Activated CD4-positive, CD25-positive, alpha-beta regulatory T cell treated with anti-CD3 and anti-CD28 coated beads, Interleukin-2, amount 50 U/mL, for 16 hours (primary cell): ENCODE data around the gene PLAAT5.
"Not testable (repeated sequence)": the region's sequence is repeated elsewhere in the genome, so short reads cannot be mapped to it uniquely, and the experiment has no call there.

Source experiments
- DNase-seq: peaks from one replicate; pipeline ENCODE4 v3.0.0-alpha.2; 2020; ENCODE audit warnings: low read depth, low spot score

Gene PLAAT5

GRCh38 chr11:63480039-63480438 lies 10.9 kb downstream of the PLAAT5 start:
- no peak for DNase-seq

GRCh38 chr11:63478896-63479295 lies 12.1 kb downstream of the PLAAT5 start:
- DNase-seq: peak; percentile 27

- no peak for DNase-seq
These were observed 14.3 kb downstream of the PLAAT5 start for GRCh38 chr11:63476618-63477017.

GRCh38 chr11:63472372-63472771 lies 18.6 kb downstream of the PLAAT5 start:
- DNase-seq: no peak

GRCh38 chr11:63470311-63470710 lies 20.7 kb downstream of the PLAAT5 start:
- DNase-seq: no peak

GRCh38 chr11:63462137-63462536 lies 28.8 kb downstream of the PLAAT5 start:
- no peak for DNase-seq

- DNase-seq: no peak
These were observed 31.4 kb downstream of the PLAAT5 start for GRCh38 chr11:63459586-63459985.

GRCh38 chr11:63448646-63449045 lies 42.3 kb downstream of the PLAAT5 start:
- DNase-seq: no peak

- DNase-seq: no peak
These were observed 45.2 kb downstream of the PLAAT5 start for GRCh38 chr11:63445720-63446119.

- DNase-seq: no peak
These were observed 45.8 kb downstream of the PLAAT5 start for GRCh38 chr11:63445118-63445517.

GRCh38 chr11:63444160-63444559 lies 46.8 kb downstream of the PLAAT5 start:
- no peak for DNase-seq

GRCh38 chr11:63443714-63444113 lies 47.3 kb downstream of the PLAAT5 start:
- no peak for DNase-seq

GRCh38 chr11:63435831-63436230 lies 55.1 kb downstream of the PLAAT5 start:
- not testable (repeated sequence) for DNase-seq

- not testable (repeated sequence) for DNase-seq
These were observed 55.6 kb downstream of the PLAAT5 start for GRCh38 chr11:63435351-63435750.

GRCh38 chr11:63430731-63431130 lies 60.2 kb downstream of the PLAAT5 start:
- not testable (repeated sequence) for DNase-seq

- DNase-seq: no peak
These were observed 62.9 kb downstream of the PLAAT5 start for GRCh38 chr11:63427971-63428508.

GRCh38 chr11:63417174-63417852 lies 73.7 kb downstream of the PLAAT5 start:
- DNase-seq: no peak
